ENCODE measurements around the gene USP20. TPM values are rescaled to one million over a fixed set of nuclear protein-coding genes. Genes with fewer than 3 reads are reported as not detected.

USP20 gene
- total and polyA plus RNA-seq, 4 donors: 15.9 to 108 (median 45.3) TPM

DNA sequence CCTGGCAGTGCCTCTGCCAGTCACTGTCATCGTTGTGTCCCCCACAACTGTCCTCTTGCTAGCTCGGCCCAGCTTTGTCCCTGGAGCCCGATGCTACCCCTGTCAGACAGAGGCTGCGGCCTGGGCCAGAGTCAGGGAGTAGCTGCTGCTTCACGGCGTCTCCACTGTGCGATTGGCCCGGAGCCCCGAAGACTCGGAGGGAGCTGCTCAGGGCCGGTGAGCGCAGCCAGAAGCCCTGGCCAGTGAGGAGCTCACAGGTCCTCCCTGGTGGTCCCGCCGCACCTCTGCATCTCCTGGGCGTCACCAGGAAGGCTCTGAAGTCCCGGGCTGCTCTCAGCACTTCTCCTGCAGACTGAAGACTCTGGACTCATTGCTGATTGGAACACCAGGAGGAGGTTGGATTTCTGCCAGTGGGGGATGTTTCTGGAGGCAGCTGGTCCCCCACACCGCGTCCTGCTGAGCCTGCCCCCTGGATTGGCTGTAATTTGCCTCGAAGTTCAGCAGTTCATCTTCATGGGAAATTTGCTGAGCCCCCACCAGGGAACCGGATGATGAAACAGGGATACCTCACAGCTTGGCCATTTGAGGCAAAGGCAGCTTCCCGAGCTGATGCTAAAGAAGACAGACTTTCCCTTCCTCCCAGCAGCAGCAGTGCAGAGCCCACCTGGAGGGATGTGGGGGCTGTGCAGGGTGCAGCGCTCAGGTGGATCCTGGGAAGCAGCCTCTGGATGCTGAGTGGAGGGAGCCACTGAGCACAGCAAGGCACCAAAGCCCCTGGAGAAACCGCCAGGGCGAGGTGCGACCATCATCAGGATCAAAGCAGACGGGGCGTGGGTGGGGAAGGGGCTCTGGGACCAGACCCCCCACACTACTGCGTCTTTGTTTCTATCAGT lies 45.6 kb downstream of the USP20 start:
- H3K9me3 ChIP-seq (ENCODE audit: control insufficient read depth, low read length): no peaks in the 10 kb centered on the region
- no peak overlapping the region for H3K4me3 ChIP-seq (ENCODE audit: low read length in 2 of 2)
- peaks cover 0 to 9% of the 10 kb centered on the region in 2 donors for H3K36me3 ChIP-seq (ENCODE audit: control insufficient read depth in 1 of 2, insufficient read depth in 2 of 2, low read length in 1 of 2)
- DNase-seq: peak in 1 of 2 donors; percentile 62
- no peak overlapping the region for H3K27ac ChIP-seq (ENCODE audit: low read depth in 1 of 2, low read length in 2 of 2)
- no peak for ATAC-seq (ENCODE audit: low FRiP score)
- no peaks in the 10 kb centered on the region for H3K27me3 ChIP-seq (ENCODE audit: control insufficient read depth in 1 of 2, insufficient read depth in 2 of 2, low read length in 1 of 2)
- intact Hi-C loops (cut with DNase I): no loop called here
- H3K4me1 ChIP-seq (ENCODE audit: control insufficient read depth in 1 of 2, insufficient read depth in 2 of 2, low read length in 2 of 2): no peaks in the 10 kb centered on the region
- 78% methylated on average over 28 of the region's 28 CpGs for WGBS, 2 donors

GRCh38 chr9:129881547-129882324 lies 46.5 kb downstream of the USP20 start:
- Histone ChIP-seq H3K27me3 (ENCODE audit: control insufficient read depth in 1 of 2, insufficient read depth in 2 of 2, low read length in 1 of 2) (no peaks in the 10 kb centered on the region), H3K4me3 (ENCODE audit: low read length in 2 of 2) (no peak overlapping the region), H3K36me3 (ENCODE audit: control insufficient read depth in 1 of 2, insufficient read depth in 2 of 2, low read length in 1 of 2) (peaks cover 0 to 7% of the 10 kb centered on the region in 2 donors), H3K9me3 (ENCODE audit: control insufficient read depth, low read length) (no peaks in the 10 kb centered on the region), H3K4me1 (ENCODE audit: control insufficient read depth in 1 of 2, insufficient read depth in 2 of 2, low read length in 2 of 2) (no peaks in the 10 kb centered on the region), H3K27ac (ENCODE audit: low read depth in 1 of 2, low read length in 2 of 2) (no peak overlapping the region)
- intact Hi-C loops (cut with DNase I): no loop called here
- DNase-seq (no peak), ATAC-seq (ENCODE audit: low FRiP score) (no peak)
- WGBS, 2 donors: 76 to 80% methylated on average over 19 of the region's 19 CpGs

GRCh38 chr9:129884220-129885017 lies 49.2 kb downstream of the USP20 start:
- Histone ChIP-seq H3K4me1 (ENCODE audit: control insufficient read depth in 1 of 2, insufficient read depth in 2 of 2, low read length in 2 of 2) (no peaks in the 10 kb centered on the region), H3K27ac (ENCODE audit: low read depth in 1 of 2, low read length in 2 of 2) (peak overlapping the region; percentile 21 to 32), H3K4me3 (ENCODE audit: low read length in 2 of 2) (no peak overlapping the region), H3K27me3 (ENCODE audit: control insufficient read depth in 1 of 2, insufficient read depth in 2 of 2, low read length in 1 of 2) (no peaks in the 10 kb centered on the region), H3K9me3 (ENCODE audit: control insufficient read depth, low read length) (no peaks in the 10 kb centered on the region), H3K36me3 (ENCODE audit: control insufficient read depth in 1 of 2, insufficient read depth in 2 of 2, low read length in 1 of 2) (peaks cover 0 to 7% of the 10 kb centered on the region in 2 donors)
- intact Hi-C loops (cut with DNase I): loop anchor here (5.0 kb wide), 2 partner anchors 47 to 158 kb away; partner anchors contain the start of genes FNBP1 (in 2 of the 2), C9orf78 (in 1 of the 2) and USP20 (in 1 of the 2)
- WGBS, 2 donors: 13% methylated on average over 24 of the region's 24 CpGs
- peak; percentile 87 for ATAC-seq (ENCODE audit: low FRiP score)
- DNase-seq: peak; percentile 94 to 96

- Histone ChIP-seq H3K9me3 (ENCODE audit: control insufficient read depth, low read length) (no peaks in the 10 kb centered on the region), H3K4me3 (ENCODE audit: low read length in 2 of 2) (no peak overlapping the region), H3K27me3 (ENCODE audit: control insufficient read depth in 1 of 2, insufficient read depth in 2 of 2, low read length in 1 of 2) (no peaks in the 10 kb centered on the region), H3K4me1 (ENCODE audit: control insufficient read depth in 1 of 2, insufficient read depth in 2 of 2, low read length in 2 of 2) (no peaks in the 10 kb centered on the region), H3K36me3 (ENCODE audit: control insufficient read depth in 1 of 2, insufficient read depth in 2 of 2, low read length in 1 of 2) (peaks cover 0 to 12% of the 10 kb centered on the region in 2 donors), H3K27ac (ENCODE audit: low read depth in 1 of 2, low read length in 2 of 2) (peak overlapping the region; percentile 1 to 53)
- WGBS, 2 donors: 34 to 35% methylated on average over 27 of the region's 27 CpGs
- intact Hi-C loops (cut with DNase I): loop anchor here (5.0 kb wide), 2 partner anchors 48 to 157 kb away; partner anchors contain the start of genes FNBP1 (in 2 of the 2), C9orf78 (in 1 of the 2) and USP20 (in 1 of the 2)
- DNase-seq: peak in 1 of 2 donors; percentile 71
- ATAC-seq (ENCODE audit: low FRiP score): peak; percentile 59
Observed at GRCh38 chr9:129885018-129885669, 49.9 kb downstream of the USP20 start.

- no peaks in the 10 kb centered on the region for H3K4me1 ChIP-seq (ENCODE audit: control insufficient read depth in 1 of 2, insufficient read depth in 2 of 2, low read length in 2 of 2)
- peak; percentile 97 to 99 for DNase-seq
Observed at GRCh38 chr9:129885670-129886106, 50.4 kb downstream of the USP20 start.

DNA sequence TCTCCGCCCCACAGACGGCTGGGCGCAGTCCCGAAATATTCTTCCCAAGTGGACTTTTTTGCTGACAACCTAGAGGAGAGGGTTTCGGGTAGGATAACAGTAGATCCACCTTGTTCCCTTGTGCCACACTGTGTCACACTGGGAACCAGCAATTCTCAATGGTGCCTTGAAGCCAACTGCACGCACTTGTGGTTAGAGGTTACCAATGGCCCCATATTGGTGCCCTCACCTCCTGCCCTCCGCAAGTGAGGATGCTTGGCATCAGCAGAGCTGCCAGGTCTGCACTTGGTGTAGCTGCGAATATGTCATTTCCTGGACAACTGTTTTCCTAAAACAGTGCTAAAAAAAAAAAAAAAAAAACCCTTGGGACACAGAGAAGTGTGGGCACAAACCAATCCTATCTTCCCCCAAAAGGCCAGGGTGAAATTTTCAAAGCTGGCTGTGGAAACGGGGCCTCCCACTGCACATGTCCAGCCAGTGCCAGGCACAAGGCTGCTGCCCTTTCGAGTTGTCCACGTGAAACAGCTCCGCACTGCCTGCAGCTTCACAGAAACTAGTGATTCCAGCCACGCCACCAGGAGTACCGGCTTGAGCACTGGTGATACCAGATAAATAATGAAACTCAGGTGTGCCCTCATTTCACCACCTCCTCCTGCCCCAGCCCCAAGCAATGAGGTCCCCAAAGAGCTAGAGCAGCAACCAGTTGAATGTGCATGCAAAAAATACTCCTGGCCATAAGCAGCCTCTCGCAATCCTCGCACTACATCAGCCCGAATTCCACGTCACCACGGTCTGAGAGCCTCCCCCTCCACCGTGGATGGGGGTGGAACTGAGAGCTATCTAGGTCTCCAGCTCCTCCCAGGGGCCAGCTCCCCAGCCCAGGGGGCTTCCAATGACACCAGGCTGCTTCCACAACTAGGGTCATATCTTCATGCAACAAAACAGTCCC lies 51.2 kb downstream of the USP20 start:
- no peaks in the 10 kb centered on the region for H3K27me3 ChIP-seq (ENCODE audit: control insufficient read depth in 1 of 2, insufficient read depth in 2 of 2, low read length in 1 of 2)
- DNase-seq: peak in 1 of 2 donors; percentile 62
- 55% methylated on average over 20 of the region's 20 CpGs for WGBS, 2 donors
- H3K27ac ChIP-seq (ENCODE audit: low read depth in 1 of 2, low read length in 2 of 2): peak overlapping the region in 1 of 2 donors; percentile 49
- intact Hi-C loops (cut with DNase I): loop anchor here (5.0 kb wide), 2 partner anchors 49 to 156 kb away; partner anchors contain the start of genes FNBP1 (in 2 of the 2), C9orf78 (in 1 of the 2) and USP20 (in 1 of the 2)
- H3K36me3 ChIP-seq (ENCODE audit: control insufficient read depth in 1 of 2, insufficient read depth in 2 of 2, low read length in 1 of 2): peaks cover 0 to 6% of the 10 kb centered on the region in 2 donors
- ATAC-seq (ENCODE audit: low FRiP score): no peak
- H3K9me3 ChIP-seq (ENCODE audit: control insufficient read depth, low read length): no peaks in the 10 kb centered on the region
- H3K4me1 ChIP-seq (ENCODE audit: control insufficient read depth in 1 of 2, insufficient read depth in 2 of 2, low read length in 2 of 2): no peaks in the 10 kb centered on the region
- no peak overlapping the region for H3K4me3 ChIP-seq (ENCODE audit: low read length in 2 of 2)

More at GRCh38 chr9:129885670-129886106, 50.4 kb downstream of the USP20 start:
- intact Hi-C loops (cut with DNase I): loop anchor here (5.0 kb wide), 2 partner anchors 48 to 157 kb away; partner anchors contain the start of genes FNBP1 (in 2 of the 2), C9orf78 (in 1 of the 2) and USP20 (in 1 of the 2)
- Histone ChIP-seq H3K36me3 (ENCODE audit: control insufficient read depth in 1 of 2, insufficient read depth in 2 of 2, low read length in 1 of 2) (peaks cover 0 to 8% of the 10 kb centered on the region in 2 donors), H3K4me3 (ENCODE audit: low read length in 2 of 2) (no peak overlapping the region), H3K27ac (ENCODE audit: low read depth in 1 of 2, low read length in 2 of 2) (peak overlapping the region in 1 of 2 donors; percentile 53), H3K27me3 (ENCODE audit: control insufficient read depth in 1 of 2, insufficient read depth in 2 of 2, low read length in 1 of 2) (no peaks in the 10 kb centered on the region), H3K9me3 (ENCODE audit: control insufficient read depth, low read length) (no peaks in the 10 kb centered on the region)
- WGBS, 2 donors: 1% methylated on average over 27 of the region's 27 CpGs
- peak; percentile 95 for ATAC-seq (ENCODE audit: low FRiP score)

Measured in aorta (tissue), 5 donors.